Type B pancreatic cell (in vitro differentiated cells): ENCODE results near the gene SLC25A5. TPM values are rescaled to one million over a fixed set of nuclear protein-coding genes. Genes with fewer than 3 reads are reported as not detected.
"Not testable (repeated sequence)": the region's sequence is repeated elsewhere in the genome, so short reads cannot be mapped to it uniquely, and the experiment has no call there.

ENCODE experiments used
- DNase-seq: peaks from one replicate; pipeline ENCODE4 v3.0.0; 2021; ENCODE audit warnings: mixed read lengths; ENCODE audit not compliant: unreplicated experiment; ENCODE audit errors: extremely low spot score
- H3K27ac Mint-ChIP-seq: 2 replicates; pipeline ENCODE4 v1.8.0; 2021; ENCODE audit warnings: mild to moderate bottlenecking, mixed read lengths
- H3K27me3 Mint-ChIP-seq: 2 replicates; pipeline ENCODE4 v1.8.0; 2021; ENCODE audit warnings: mixed read lengths
- H3K36me3 Mint-ChIP-seq: 2 replicates; pipeline ENCODE4 v1.8.0; 2021; ENCODE audit warnings: mixed read lengths
- H3K4me1 Mint-ChIP-seq: one replicate; pipeline ENCODE4 v1.8.0; 2021; ENCODE audit warnings: mixed read lengths; ENCODE audit not compliant: unreplicated experiment
- H3K4me3 Mint-ChIP-seq: 2 replicates; pipeline ENCODE4 v1.8.0; 2021; ENCODE audit warnings: mild to moderate bottlenecking, mixed read lengths
- H3K9me3 Mint-ChIP-seq: 2 replicates; pipeline ENCODE4 v1.8.0; 2021; ENCODE audit warnings: mixed read lengths
- total RNA-seq: library from RNA; stranded (reverse); gene quantifications from 2 replicates; pipeline ENCODE4 v1.2.1, GENCODE V29; 2021; ENCODE audit warnings: low replicate concordance
- TF ChIP-seq, protein P1 (sequence below): fragments of 200-600 bp; sonication (generic); conservative IDR thresholded peaks from 2 replicates; pipeline ENCODE4 v1.5.0; 2021; ENCODE audit warnings: antibody characterized with exemption, mild to moderate bottlenecking

The SLC25A5 gene
- total RNA-seq, 1 donor from 2014 or later = 428 TPM

GRCh38 chrX:119486745-119487144, 18.5 kb downstream of the SLC25A5 start:
- Mint-ChIP-seq H3K27me3 (peaks cover 3% of the 10 kb centered on the region), H3K4me1 (no peaks in the 10 kb centered on the region), H3K36me3 (no peaks in the 10 kb centered on the region), H3K9me3 (peaks cover 8% of the 10 kb centered on the region), H3K4me3 (no peak overlapping the region), H3K27ac (no peak overlapping the region)
- TF ChIP-seq, protein P1, sequence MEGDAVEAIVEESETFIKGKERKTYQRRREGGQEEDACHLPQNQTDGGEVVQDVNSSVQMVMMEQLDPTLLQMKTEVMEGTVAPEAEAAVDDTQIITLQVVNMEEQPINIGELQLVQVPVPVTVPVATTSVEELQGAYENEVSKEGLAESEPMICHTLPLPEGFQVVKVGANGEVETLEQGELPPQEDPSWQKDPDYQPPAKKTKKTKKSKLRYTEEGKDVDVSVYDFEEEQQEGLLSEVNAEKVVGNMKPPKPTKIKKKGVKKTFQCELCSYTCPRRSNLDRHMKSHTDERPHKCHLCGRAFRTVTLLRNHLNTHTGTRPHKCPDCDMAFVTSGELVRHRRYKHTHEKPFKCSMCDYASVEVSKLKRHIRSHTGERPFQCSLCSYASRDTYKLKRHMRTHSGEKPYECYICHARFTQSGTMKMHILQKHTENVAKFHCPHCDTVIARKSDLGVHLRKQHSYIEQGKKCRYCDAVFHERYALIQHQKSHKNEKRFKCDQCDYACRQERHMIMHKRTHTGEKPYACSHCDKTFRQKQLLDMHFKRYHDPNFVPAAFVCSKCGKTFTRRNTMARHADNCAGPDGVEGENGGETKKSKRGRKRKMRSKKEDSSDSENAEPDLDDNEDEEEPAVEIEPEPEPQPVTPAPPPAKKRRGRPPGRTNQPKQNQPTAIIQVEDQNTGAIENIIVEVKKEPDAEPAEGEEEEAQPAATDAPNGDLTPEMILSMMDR = no peak
- DNase-seq = no peak

GRCh38 chrX:119487766-119488165, 19.5 kb downstream of the SLC25A5 start:
- not testable (repeated sequence) for H3K36me3 Mint-ChIP-seq, H3K27ac Mint-ChIP-seq, DNase-seq, H3K4me3 Mint-ChIP-seq, H3K9me3 Mint-ChIP-seq, H3K27me3 Mint-ChIP-seq, H3K4me1 Mint-ChIP-seq

DNA sequence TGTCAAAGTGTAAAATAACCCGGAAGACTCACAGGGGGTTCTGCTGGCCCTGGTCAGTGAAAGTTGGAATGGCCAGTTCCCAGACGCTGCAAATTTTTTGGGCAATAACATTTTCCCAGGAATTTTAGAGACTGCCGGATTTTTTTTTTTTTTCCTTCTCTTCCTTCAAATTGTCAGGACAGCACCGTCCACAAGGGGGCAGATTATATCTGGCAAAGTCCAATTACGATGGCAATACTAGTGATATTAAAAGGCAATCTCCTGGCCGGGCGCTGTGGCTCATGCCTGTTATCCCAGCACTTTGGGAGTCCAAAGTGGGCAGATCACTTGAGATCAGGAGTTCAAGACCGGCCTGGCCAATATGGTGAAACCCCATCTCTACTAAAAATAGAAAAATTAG, 20.5 kb downstream of the SLC25A5 start:
- Mint-ChIP-seq H3K4me3 (no peak overlapping the region), H3K27me3 (peaks cover 3% of the 10 kb centered on the region), H3K27ac (no peak overlapping the region), H3K36me3 (no peaks in the 10 kb centered on the region), H3K9me3 (peaks cover 8% of the 10 kb centered on the region), H3K4me1 (no peaks in the 10 kb centered on the region)
- TF ChIP-seq, protein P1 = peak; percentile 73
- no peak for DNase-seq

DNA sequence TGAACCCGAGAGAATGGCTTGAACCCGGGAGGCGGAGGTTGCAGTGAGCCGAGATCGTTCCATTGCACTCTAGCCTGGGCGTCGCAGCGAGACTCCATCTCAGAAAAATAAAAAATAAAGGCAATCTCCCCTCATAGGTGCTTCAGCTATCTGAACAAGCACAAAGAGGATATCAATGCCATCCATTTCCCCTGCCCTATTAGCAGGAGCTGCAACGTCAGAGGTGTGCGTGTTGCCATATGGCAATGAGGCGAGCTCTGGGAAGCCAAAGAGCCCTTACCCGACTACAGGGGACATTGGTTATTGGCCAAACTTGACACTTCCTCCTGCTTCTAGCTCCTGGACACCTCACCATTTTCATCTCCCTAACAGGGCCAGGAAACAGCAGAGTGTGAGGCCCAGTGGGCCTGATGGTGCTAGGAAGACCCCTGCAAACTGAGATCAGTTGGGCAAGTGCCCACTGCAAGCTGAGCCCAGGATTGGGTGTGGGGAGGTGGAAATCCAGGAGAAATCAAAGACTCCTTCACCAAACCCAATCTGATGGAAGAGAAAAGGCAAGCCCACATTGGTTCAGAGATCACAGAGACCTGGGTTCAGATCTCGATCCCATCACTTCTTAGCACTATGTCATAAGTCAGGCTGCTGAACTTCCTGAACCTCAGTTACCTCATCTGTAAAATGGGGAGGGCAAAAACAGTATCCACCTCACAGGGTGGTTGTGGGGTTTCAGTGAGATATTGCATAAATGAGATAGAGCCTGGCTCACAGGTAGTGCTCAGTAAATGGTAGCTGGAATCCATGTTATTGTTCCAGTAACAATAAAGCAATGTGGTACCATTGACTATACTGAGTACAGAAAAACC, 21.2 kb downstream of the SLC25A5 start:
- Mint-ChIP-seq H3K4me3 (no peak overlapping the region), H3K36me3 (no peaks in the 10 kb centered on the region), H3K9me3 (peaks cover 6% of the 10 kb centered on the region), H3K27me3 (peaks cover 3% of the 10 kb centered on the region), H3K4me1 (peaks cover 3% of the 10 kb centered on the region), H3K27ac (no peak overlapping the region)
- TF ChIP-seq, protein P1 = no peak
- DNase-seq = no peak

DNA sequence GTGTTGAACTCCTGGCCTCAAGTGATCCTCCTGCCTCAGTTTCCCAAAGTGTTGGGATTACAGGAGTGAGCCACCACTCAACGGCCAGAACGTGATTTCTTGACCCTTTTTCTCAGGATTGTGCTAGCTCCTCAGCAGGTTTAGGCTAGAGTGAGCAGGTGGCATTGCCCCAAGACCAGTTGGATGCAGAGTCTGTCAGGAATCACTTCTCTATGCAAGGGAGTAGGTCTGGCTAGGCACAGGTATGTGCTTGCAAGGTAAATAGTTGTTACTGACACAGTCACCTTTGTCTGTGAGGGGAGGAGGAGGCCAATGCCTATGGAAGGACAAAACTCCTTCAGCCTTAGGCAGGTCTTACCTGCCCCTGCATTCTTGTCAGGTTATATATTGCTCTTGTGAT, 24.2 kb downstream of the SLC25A5 start:
- no peaks in the 10 kb centered on the region for H3K9me3 Mint-ChIP-seq
- TF ChIP-seq, protein P1 = no peak
- H3K36me3 Mint-ChIP-seq = no peaks in the 10 kb centered on the region
- no peak overlapping the region for H3K27ac Mint-ChIP-seq
- H3K4me1 Mint-ChIP-seq = peaks cover 5% of the 10 kb centered on the region
- no peak for DNase-seq
- no peak overlapping the region for H3K4me3 Mint-ChIP-seq
- no peaks in the 10 kb centered on the region for H3K27me3 Mint-ChIP-seq

DNA sequence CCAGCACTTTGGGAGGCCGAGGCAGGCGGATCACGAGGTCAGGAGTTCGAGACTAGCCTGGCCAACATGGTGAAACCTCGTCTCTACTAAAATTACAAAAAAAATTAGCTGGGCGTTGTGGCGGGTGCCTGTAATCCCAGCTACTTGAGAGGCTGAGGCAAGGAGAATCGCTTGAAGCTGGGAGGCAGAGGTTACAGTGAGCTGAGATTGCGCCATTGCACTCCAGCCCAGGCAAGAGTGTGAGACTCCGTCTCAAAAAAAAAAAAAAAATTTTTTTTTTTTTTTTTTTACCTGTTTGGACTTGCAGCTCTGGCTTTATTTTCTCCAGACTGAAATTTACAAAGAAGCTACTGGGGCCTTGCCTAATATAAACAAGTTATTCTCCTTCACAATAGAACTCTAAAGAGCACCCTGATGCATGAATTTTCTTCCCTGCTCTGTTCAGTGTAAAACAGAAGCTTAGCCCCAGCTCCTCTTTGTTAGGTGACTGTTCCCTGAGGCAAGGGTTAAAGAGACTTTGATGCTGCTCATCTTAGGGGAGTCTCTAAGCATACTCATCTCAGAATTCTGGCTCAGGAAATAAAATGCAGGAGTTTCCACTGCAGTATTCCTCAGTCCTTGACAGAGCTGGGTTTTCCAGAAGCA, 25.7 kb downstream of the SLC25A5 start:
- peak overlapping the region; percentile 85 for H3K27ac Mint-ChIP-seq
- H3K4me3 Mint-ChIP-seq, H3K36me3 Mint-ChIP-seq, DNase-seq, H3K27me3 Mint-ChIP-seq, H3K9me3 Mint-ChIP-seq, H3K4me1 Mint-ChIP-seq: not testable (repeated sequence)
